Omental fat pad (tissue), 4 donors: ENCODE data around the gene SLC37A1. TPM values are rescaled to one million over a fixed set of nuclear protein-coding genes. Genes with fewer than 3 reads are reported as not detected.
"Not testable (repeated sequence)": the region's sequence is repeated elsewhere in the genome, so short reads cannot be mapped to it uniquely, and the experiment has no call there.

Experiments
- ATAC-seq: fragments of 150-250 bp; one replicate; pipeline ENCODE4 v1.9.1; 2016; ENCODE audit warnings: mild to moderate bottlenecking, moderate library complexity; ENCODE audit not compliant: low FRiP score
- DNase-seq: peaks from one replicate; pipeline ENCODE4 v3.0.0-alpha.2; 2019; ENCODE audit warnings: low spot score
- total RNA-seq, 4 donors: library from RNA; depleted of rRNA; stranded (reverse); fragments of >200 nt; gene quantifications; one replicate each; pipeline ENCODE4 v1.1.0, GENCODE V29; 2016
- TF ChIP-seq, protein P1 (sequence below), 3 donors: fragments of 450-650 bp; IDR thresholded peaks; one replicate each; pipeline ENCODE4 v1.5.1; 2016 to 2017; ENCODE audit warnings: antibody characterized with exemption in 3 of 3, mild to moderate bottlenecking in 3 of 3, moderate library complexity in 2 of 3

The SLC37A1 gene
- total RNA-seq, 4 donors from 2014 or later, result 4.6 to 11.0 (median 6.0) TPM

- no peak for ATAC-seq
- DNase-seq, result no peak
- TF ChIP-seq, protein P1, sequence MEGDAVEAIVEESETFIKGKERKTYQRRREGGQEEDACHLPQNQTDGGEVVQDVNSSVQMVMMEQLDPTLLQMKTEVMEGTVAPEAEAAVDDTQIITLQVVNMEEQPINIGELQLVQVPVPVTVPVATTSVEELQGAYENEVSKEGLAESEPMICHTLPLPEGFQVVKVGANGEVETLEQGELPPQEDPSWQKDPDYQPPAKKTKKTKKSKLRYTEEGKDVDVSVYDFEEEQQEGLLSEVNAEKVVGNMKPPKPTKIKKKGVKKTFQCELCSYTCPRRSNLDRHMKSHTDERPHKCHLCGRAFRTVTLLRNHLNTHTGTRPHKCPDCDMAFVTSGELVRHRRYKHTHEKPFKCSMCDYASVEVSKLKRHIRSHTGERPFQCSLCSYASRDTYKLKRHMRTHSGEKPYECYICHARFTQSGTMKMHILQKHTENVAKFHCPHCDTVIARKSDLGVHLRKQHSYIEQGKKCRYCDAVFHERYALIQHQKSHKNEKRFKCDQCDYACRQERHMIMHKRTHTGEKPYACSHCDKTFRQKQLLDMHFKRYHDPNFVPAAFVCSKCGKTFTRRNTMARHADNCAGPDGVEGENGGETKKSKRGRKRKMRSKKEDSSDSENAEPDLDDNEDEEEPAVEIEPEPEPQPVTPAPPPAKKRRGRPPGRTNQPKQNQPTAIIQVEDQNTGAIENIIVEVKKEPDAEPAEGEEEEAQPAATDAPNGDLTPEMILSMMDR (IDR thresholded peaks at IDR 0.05), result no peak
Observed at GRCh38 chr21:42608446-42608845, 94.8 kb downstream of the SLC37A1 start.

DNA sequence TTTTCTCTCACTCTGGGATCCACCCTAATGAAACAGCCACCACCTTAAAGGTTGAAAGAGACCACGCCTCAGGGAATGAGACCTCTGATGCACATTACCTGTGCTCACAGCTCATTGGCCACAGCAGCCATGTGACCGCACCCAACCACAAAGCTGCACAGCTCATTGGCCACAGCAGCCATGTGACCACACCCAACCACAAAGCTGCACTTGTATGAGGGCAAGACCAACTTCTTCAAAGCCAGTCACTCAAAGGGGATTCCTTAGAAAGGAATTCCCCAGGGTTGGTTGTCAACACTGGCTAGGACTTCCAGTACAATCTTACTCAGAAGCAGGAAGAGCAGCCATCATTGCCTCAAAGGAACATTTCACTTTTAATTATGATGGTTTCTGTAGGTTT lies 96.2 kb downstream of the SLC37A1 start:
- TF ChIP-seq, protein P1 (IDR thresholded peaks at IDR 0.05), result no peak
- no peak for DNase-seq
- ATAC-seq, result no peak

DNA sequence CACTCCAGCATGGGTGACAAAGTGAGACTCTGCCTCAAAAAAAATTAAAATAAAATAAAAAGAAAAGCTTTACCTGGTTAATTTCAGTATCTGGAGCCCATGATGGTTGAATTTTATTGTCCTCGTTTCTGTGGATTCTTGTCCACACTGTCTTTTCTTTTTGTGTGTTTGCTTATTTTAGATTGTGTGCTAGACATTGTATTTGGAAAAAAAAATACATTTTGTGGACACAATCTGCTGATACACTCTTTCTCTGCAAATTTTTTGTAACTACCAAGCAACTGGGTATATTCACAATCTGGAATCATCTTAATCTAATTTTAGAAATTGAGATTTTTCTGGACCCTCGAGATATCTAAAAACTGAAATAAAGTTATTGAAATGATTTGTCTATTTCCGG lies 98.2 kb downstream of the SLC37A1 start:
- no peak for DNase-seq
- no peak for ATAC-seq
- TF ChIP-seq, protein P1 (IDR thresholded peaks at IDR 0.05), result no peak

GRCh38 chr21:42612390-42612789 lies 98.7 kb downstream of the SLC37A1 start:
- ATAC-seq (no peak), DNase-seq (no peak)
- TF ChIP-seq, protein P1 (IDR thresholded peaks at IDR 0.05), result no peak

- DNase-seq, result no peak
- TF ChIP-seq, protein P1 (IDR thresholded peaks at IDR 0.05), result no peak
- ATAC-seq, result no peak
Observed at GRCh38 chr21:42613756-42614155, 100.1 kb downstream of the SLC37A1 start.

- ATAC-seq (no peak), DNase-seq (no peak)
- TF ChIP-seq, protein P1 (IDR thresholded peaks at IDR 0.05), result no peak
Observed at GRCh38 chr21:42614396-42614795, 100.7 kb downstream of the SLC37A1 start.

- DNase-seq, result no peak
- TF ChIP-seq, protein P1 (IDR thresholded peaks at IDR 0.05), result no peak
- ATAC-seq, result no peak
Observed at GRCh38 chr21:42614811-42615351, 101.2 kb downstream of the SLC37A1 start.

DNA sequence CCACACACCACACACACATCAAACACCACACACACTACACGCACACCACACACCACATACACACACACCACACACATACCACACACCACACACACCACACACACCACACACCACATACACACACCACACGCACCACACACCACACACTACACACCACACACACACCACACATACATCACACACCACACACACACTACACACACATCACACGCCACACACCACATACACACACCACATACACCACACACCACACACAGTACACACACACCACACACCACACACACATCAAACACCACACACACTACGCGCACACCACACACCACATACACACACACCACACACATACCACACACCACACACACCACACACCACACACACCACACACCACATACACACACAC lies 101.7 kb downstream of the SLC37A1 start:
- DNase-seq, ATAC-seq: not testable (repeated sequence)
